Neutrophil (primary cell): ENCODE measurements around the gene PCDHGA11.
"Not testable (repeated sequence)": the region's sequence is repeated elsewhere in the genome, so short reads cannot be mapped to it uniquely, and the experiment has no call there.

Experiments
- H3K27ac ChIP-seq: fragments of 200-600 bp; sonication (generic); 2 replicates; pipeline ENCODE4 v1.5.1; 2016; ENCODE audit warnings: mild to moderate bottlenecking, moderate library complexity
- H3K27me3 ChIP-seq: fragments of 200-600 bp; sonication (generic); 2 replicates; pipeline ENCODE4 v1.6.0; 2016; ENCODE audit warnings: mild to moderate bottlenecking
- H3K36me3 ChIP-seq: fragments of 200-600 bp; sonication (generic); 2 replicates; pipeline ENCODE4 v1.5.1; 2017
- H3K4me1 ChIP-seq, 2 experiments: fragments of 200-600 bp in 1 of 2; sonication (generic) in 1 of 2; 1 replicate in 1 of 2; 2 replicates in 1 of 2; pipeline versions ENCODE4 v1.5.1 to v1.6.1; 2013 to 2016; ENCODE audit warnings: low read depth in 1 of 2, low read length in 1 of 2, mild to moderate bottlenecking in 1 of 2, moderate library complexity in 1 of 2; ENCODE audit not compliant: control insufficient read depth in 1 of 2, insufficient read depth in 1 of 2
- H3K4me3 ChIP-seq, 2 experiments: fragments of 200-600 bp in 1 of 2; sonication (generic) in 1 of 2; 1 replicate in 1 of 2; 2 replicates in 1 of 2; pipeline ENCODE4 v1.5.1; 2013 to 2016; ENCODE audit warnings: low read depth in 1 of 2, low read length in 1 of 2, mild to moderate bottlenecking in 1 of 2, moderate library complexity in 1 of 2
- H3K9me3 ChIP-seq: fragments of 200-600 bp; sonication (generic); 2 replicates; pipeline ENCODE4 v1.5.1; 2016
- TF ChIP-seq, protein P1 (sequence below): fragments of 200-600 bp; sonication (generic); IDR thresholded peaks from 2 replicates; pipeline ENCODE4 v1.5.1; 2016; ENCODE audit warnings: antibody characterized with exemption

The PCDHGA11 gene

DNA sequence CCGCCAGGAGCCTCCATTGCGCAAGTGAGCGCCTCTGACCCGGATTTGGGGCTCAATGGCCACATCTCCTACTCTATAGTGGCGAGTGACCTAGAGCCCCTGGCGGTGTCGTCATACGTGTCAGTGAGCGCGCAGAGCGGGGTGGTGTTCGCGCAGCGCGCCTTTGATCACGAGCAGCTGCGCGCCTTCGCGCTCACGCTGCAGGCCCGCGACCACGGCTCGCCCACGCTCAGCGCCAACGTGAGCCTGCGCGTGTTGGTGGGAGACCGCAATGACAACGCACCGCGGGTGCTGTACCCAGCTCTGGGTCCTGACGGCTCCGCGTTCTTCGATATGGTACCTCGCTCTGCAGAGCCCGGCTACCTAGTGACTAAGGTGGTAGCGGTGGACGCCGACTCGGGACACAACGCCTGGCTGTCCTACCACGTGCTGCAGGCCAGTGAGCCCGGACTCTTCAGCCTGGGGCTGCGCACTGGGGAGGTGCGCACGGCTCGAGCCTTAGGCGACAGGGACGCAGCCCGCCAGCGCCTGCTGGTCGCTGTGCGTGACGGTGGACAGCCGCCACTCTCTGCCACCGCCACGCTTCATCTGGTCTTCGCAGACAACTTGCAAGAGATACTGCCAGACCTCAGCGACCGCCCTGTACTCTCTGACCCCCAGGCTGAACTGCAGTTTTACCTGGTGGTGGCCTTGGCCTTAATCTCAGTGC lies 11.1 kb upstream of the PCDHGA11 start:
- TF ChIP-seq, protein P1, sequence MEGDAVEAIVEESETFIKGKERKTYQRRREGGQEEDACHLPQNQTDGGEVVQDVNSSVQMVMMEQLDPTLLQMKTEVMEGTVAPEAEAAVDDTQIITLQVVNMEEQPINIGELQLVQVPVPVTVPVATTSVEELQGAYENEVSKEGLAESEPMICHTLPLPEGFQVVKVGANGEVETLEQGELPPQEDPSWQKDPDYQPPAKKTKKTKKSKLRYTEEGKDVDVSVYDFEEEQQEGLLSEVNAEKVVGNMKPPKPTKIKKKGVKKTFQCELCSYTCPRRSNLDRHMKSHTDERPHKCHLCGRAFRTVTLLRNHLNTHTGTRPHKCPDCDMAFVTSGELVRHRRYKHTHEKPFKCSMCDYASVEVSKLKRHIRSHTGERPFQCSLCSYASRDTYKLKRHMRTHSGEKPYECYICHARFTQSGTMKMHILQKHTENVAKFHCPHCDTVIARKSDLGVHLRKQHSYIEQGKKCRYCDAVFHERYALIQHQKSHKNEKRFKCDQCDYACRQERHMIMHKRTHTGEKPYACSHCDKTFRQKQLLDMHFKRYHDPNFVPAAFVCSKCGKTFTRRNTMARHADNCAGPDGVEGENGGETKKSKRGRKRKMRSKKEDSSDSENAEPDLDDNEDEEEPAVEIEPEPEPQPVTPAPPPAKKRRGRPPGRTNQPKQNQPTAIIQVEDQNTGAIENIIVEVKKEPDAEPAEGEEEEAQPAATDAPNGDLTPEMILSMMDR, result no peak
- Histone ChIP-seq H3K27ac (no peak overlapping the region), H3K4me3 (no peak overlapping the region), H3K36me3 (no peaks in the 10 kb centered on the region), H3K27me3 (peaks cover 100% of the 10 kb centered on the region), H3K9me3 (peaks cover 20% of the 10 kb centered on the region), H3K4me1 (peaks cover 0 to 7% of the 10 kb centered on the region in 2 experiments)

GRCh38 chr5:141411575-141411974 lies 9.3 kb upstream of the PCDHGA11 start:
- no peak overlapping the region for H3K27ac ChIP-seq
- H3K27me3 ChIP-seq, result peaks cover 100% of the 10 kb centered on the region
- no peaks in the 10 kb centered on the region for H3K36me3 ChIP-seq
- TF ChIP-seq, protein P1, result no peak
- H3K4me3 ChIP-seq, result no peak overlapping the region
- H3K9me3 ChIP-seq, result peaks cover 20% of the 10 kb centered on the region
- peaks cover 0 to 7% of the 10 kb centered on the region in 2 experiments for H3K4me1 ChIP-seq

DNA sequence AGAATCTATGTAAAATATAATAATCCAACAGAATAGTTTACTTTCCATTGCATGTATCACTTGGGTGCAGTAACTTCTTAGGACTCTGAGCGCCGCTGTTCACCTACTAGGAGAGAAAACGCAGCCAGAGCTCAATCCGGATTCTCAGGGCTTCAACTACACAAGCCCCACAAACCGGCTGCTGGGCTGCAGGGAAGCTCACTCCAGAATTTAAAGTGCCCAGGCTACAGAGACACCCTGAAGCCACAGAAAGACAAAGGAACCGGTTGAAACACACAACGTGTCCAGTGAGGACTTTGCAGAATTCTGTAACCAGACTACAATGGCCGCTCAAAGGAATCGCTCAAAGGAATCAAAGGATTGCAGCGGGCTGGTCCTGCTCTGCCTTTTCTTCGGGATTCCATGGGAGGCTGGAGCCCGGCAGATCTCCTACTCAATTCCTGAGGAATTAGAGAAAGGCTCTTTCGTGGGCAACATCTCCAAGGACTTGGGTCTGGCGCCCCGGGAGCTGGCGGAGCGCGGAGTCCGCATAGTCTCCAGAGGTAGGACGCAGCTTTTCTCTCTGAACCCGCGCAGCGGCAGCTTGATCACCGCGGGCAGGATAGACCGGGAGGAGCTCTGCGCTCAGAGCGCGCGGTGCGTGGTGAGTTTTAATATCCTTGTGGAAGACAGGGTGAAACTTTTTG lies 7.9 kb upstream of the PCDHGA11 start, which contains the start of gene PCDHGA10:
Gene PCDHGA10 (plus strand): TSS at position 134 of the 686 bp plus-strand sequence. CDS start 189 bp downstream, at position 323.
- H3K4me3 ChIP-seq, result peak within 1 kb of the TSS; percentile 19 to 30
- no peak within 1 kb of the TSS for H3K27ac ChIP-seq
- peaks cover 100% of the 10 kb centered on the region for H3K27me3 ChIP-seq
- H3K4me1 ChIP-seq, result peaks cover 7 to 14% of the 10 kb centered on the region in 2 experiments
- TF ChIP-seq, protein P1, result no peak
- peaks cover 19% of the 10 kb centered on the region for H3K9me3 ChIP-seq
- no peaks in the 10 kb centered on the region for H3K36me3 ChIP-seq

- H3K27ac ChIP-seq, result no peak overlapping the region
- TF ChIP-seq, protein P1, result no peak
- H3K4me3 ChIP-seq, result no peak overlapping the region
- peaks cover 8 to 14% of the 10 kb centered on the region in 2 experiments for H3K4me1 ChIP-seq
- H3K36me3 ChIP-seq, result no peaks in the 10 kb centered on the region
- peaks cover 100% of the 10 kb centered on the region for H3K27me3 ChIP-seq
- peaks cover 14% of the 10 kb centered on the region for H3K9me3 ChIP-seq
Observed at GRCh38 chr5:141413540-141414069, 7.2 kb upstream of the PCDHGA11 start.

DNA sequence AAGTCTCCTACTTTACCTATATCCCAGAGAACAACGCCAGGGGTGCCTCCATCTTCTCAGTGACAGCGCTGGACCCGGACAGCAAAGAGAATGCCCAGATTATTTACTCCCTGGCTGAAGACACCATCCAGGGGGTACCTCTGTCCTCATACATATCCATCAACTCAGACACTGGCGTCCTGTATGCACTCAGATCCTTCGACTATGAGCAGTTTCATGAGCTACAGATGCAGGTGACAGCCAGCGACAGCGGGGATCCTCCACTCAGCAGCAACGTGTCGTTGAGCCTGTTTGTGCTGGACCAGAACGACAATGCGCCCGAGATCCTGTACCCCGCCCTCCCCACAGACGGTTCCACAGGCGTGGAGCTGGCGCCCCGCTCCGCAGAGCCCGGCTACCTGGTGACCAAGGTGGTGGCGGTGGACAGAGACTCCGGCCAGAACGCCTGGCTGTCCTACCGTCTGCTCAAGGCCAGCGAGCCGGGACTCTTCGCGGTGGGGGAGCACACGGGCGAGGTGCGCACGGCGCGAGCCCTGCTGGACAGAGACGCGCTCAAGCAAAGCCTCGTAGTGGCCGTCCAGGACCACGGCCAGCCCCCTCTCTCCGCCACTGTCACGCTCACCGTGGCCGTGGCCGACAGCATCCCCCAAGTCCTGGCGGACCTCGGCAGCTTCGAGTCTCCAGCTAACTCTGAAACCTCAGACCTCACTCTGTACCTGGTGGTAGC lies 6.1 kb upstream of the PCDHGA11 start:
- not testable (repeated sequence) for H3K36me3 ChIP-seq, H3K27ac ChIP-seq, H3K4me3 ChIP-seq
- Histone ChIP-seq H3K27me3 (peaks cover 100% of the 10 kb centered on the region), H3K9me3 (peaks cover 11% of the 10 kb centered on the region), H3K4me1 (peaks cover 8 to 14% of the 10 kb centered on the region in 2 experiments)

DNA sequence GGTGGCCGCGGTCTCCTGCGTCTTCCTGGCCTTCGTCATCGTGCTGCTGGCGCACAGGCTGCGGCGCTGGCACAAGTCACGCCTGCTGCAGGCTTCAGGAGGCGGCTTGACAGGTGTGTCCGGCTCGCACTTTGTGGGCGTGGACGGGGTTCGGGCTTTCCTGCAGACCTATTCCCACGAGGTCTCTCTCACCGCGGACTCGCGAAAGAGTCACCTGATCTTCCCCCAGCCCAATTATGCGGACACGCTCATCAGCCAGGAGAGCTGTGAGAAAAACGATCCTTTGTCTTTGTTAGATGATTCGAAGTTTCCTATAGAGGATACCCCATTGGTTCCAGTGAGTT lies 5.6 kb upstream of the PCDHGA11 start:
- not testable (repeated sequence) for H3K4me3 ChIP-seq, H3K36me3 ChIP-seq, H3K9me3 ChIP-seq, H3K27ac ChIP-seq
- H3K27me3 ChIP-seq, result peaks cover 100% of the 10 kb centered on the region
- peaks cover 8 to 14% of the 10 kb centered on the region in 2 experiments for H3K4me1 ChIP-seq

DNA sequence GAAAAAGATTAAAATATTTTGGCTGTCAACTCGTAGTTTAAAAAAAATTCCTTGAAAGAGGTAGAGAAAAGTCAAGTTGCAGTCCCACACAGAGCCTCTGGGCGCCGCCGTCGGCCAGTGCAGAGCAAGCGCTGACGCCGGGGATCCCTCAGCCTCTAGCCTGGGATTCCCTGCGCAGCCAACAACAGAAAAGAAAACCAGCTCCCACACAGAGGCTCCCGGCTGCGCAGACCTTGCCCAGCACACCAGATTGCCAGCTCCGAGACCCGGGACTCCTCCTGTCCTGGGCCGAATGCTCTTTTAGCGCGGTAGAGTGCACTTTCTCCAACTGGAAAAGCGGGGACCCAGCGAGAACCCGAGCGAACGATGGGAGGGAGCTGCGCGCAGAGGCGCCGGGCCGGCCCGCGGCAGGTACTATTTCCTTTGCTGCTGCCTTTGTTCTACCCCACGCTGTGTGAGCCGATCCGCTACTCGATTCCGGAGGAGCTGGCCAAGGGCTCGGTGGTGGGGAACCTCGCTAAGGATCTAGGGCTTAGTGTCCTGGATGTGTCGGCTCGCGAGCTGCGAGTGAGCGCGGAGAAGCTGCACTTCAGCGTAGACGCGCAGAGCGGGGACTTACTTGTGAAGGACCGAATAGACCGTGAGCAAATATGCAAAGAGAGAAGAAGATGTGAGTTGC lies 3.2 kb upstream of the PCDHGA11 start, which contains the start of gene PCDHGB7:
Gene PCDHGB7 (plus strand): TSS at position 184 of the 679 bp plus-strand sequence. CDS start 183 bp downstream, at position 367.
- H3K4me3 ChIP-seq, result peak within 1 kb of the TSS; percentile 18 to 34
- not testable (repeated sequence) for H3K36me3 ChIP-seq, H3K27ac ChIP-seq, H3K9me3 ChIP-seq
- peaks cover 100% of the 10 kb centered on the region for H3K27me3 ChIP-seq
- H3K4me1 ChIP-seq, result peaks cover 17 to 24% of the 10 kb centered on the region in 2 experiments
